HepG2 (cell line): ENCODE results near the gene ELN. TPM values are rescaled to one million over a fixed set of nuclear protein-coding genes. Genes with fewer than 3 reads are reported as not detected.

Source experiments
- ATF7 ChIP-seq, 2 experiments: fragments of 450-650 bp in 1 of 2; sonication (generic) in 1 of 2; formaldehyde crosslinking in 1 of 2; IDR thresholded peaks; 2 replicates each; pipeline versions ENCODE4 v1.4.0 to v1.6.1; 2016 to 2020; ENCODE audit warnings: antibody characterized with exemption in 1 of 2, mild to moderate bottlenecking in 1 of 2, missing genetic modification reagents in 1 of 2
- GATAD1 ChIP-seq: IDR thresholded peaks from 2 replicates; pipeline ENCODE4 v1.6.1; 2016; ENCODE audit warnings: missing genetic modification reagents, missing compliant biosample characterization
- HNF1B ChIP-seq: sonication (generic); formaldehyde crosslinking; IDR thresholded peaks from 2 replicates; pipeline ENCODE4 v1.5.1; 2020; ENCODE audit warnings: mild to moderate bottlenecking, moderate library complexity, missing genetic modification reagents
- KDM2A ChIP-seq: sonication (generic); formaldehyde crosslinking; IDR thresholded peaks from 2 replicates; pipeline ENCODE4 v1.4.0; 2020; ENCODE audit warnings: low read depth, missing genetic modification reagents, borderline replicate concordance
- POLR2A ChIP-seq, 2 experiments: IDR thresholded peaks; 2 replicates each; pipeline ENCODE4 v1.6.1; 2011; ENCODE audit warnings: low read depth in 2 of 2, low read length in 2 of 2, mild to moderate bottlenecking in 1 of 2, moderate library complexity in 1 of 2; ENCODE audit not compliant: insufficient read depth in 1 of 2
- RBFOX2 ChIP-seq: fragments of 200-400 bp; formaldehyde crosslinking; IDR thresholded peaks from 2 replicates; pipeline ENCODE4 v1.6.1; 2017; ENCODE audit warnings: low read depth, mild to moderate bottlenecking, low read length
- SYNCRIP ChIP-seq: fragments of 200-400 bp; formaldehyde crosslinking; IDR thresholded peaks from 2 replicates; pipeline ENCODE4 v1.6.1; 2018; ENCODE audit warnings: mild to moderate bottlenecking, low read depth, low read length; ENCODE audit not compliant: insufficient read depth
- TBP ChIP-seq: sonication (generic); formaldehyde crosslinking; IDR thresholded peaks from 2 replicates; pipeline ENCODE4 v1.5.0; 2020; ENCODE audit warnings: missing genetic modification reagents
- TBX2 ChIP-seq: sonication (generic); formaldehyde crosslinking; IDR thresholded peaks from 2 replicates; pipeline ENCODE4 v1.5.0; 2020; ENCODE audit warnings: missing genetic modification reagents, mild to moderate bottlenecking, borderline replicate concordance
- TOE1 ChIP-seq: sonication (generic); formaldehyde crosslinking; IDR thresholded peaks from 2 replicates; pipeline ENCODE4 v1.4.0; 2020; ENCODE audit warnings: mild to moderate bottlenecking, missing genetic modification reagents
- YEATS4 ChIP-seq: sonication (generic); formaldehyde crosslinking; IDR thresholded peaks from 2 replicates; pipeline ENCODE4 v1.4.0; 2020; ENCODE audit warnings: missing genetic modification reagents, borderline replicate concordance
- ZBTB10 ChIP-seq: sonication (generic); formaldehyde crosslinking; IDR thresholded peaks from 2 replicates; pipeline ENCODE4 v1.4.0; 2020; ENCODE audit warnings: missing genetic modification reagents, borderline replicate concordance
- ZBTB44 ChIP-seq: sonication (generic); formaldehyde crosslinking; IDR thresholded peaks from 2 replicates; pipeline ENCODE4 v1.4.0; 2020; ENCODE audit warnings: missing genetic modification reagents
- ZNF280D ChIP-seq: sonication (generic); formaldehyde crosslinking; IDR thresholded peaks from 2 replicates; pipeline ENCODE4 v1.5.1; 2020; ENCODE audit warnings: mild to moderate bottlenecking, missing genetic modification reagents
- ZNF362 ChIP-seq: sonication (generic); formaldehyde crosslinking; IDR thresholded peaks from 2 replicates; pipeline ENCODE4 v1.4.0; 2020; ENCODE audit warnings: missing genetic modification reagents, mild to moderate bottlenecking, borderline replicate concordance
- ZNF570 ChIP-seq: sonication (generic); formaldehyde crosslinking; IDR thresholded peaks from 2 replicates; pipeline ENCODE4 v1.4.0; 2020; ENCODE audit warnings: mild to moderate bottlenecking, missing genetic modification reagents, borderline replicate concordance
- ZNF761 ChIP-seq: sonication (generic); formaldehyde crosslinking; conservative IDR thresholded peaks from 2 replicates; pipeline ENCODE4 v1.4.0; 2020; ENCODE audit warnings: mild to moderate bottlenecking, missing genetic modification reagents
- ZSCAN21 ChIP-seq: sonication (generic); formaldehyde crosslinking; IDR thresholded peaks from 2 replicates; pipeline ENCODE4 v1.8.0; 2022; ENCODE audit warnings: mild to moderate bottlenecking, missing genetic modification reagents, moderate library complexity, borderline replicate concordance
- polyA plus RNA-seq, 8 experiments: library from polyadenylated mRNA; depleted of rRNA in 3 of 8; stranded (reverse) in 7 of 8; unstranded in 1 of 8; fragments of >200 nt; fragmentation: Illumina TruSeq in 4 of 8; extraction: Trizol in 4 of 8; gene quantifications; 2 replicates each; pipeline versions ENCODE4 v1.2.1 to v1.2.3, GENCODE V29; 2011 to 2016; ENCODE audit warnings: low read depth in 4 of 8, missing spikeins in 1 of 8, mixed read lengths in 1 of 8; ENCODE audit not compliant: insufficient read depth in 1 of 8
- total RNA-seq, 5 experiments: library from RNA; depleted of rRNA; stranded (reverse); fragments of >200 nt; fragmentation: Illumina TruSeq; extraction: Trizol; gene quantifications; 2 replicates each; pipeline ENCODE4 v1.2.3, GENCODE V29; 2016; ENCODE audit warnings: low read depth in 1 of 5

The ELN gene
- total and polyA plus RNA-seq, 2 of the 13 experiments (the other 11 are each of a cell fraction or from before 2014, with no cell fraction given): 0.15 to 0.37 TPM

GRCh38 chr7:74061840-74062539 lies 34.0 kb downstream of the ELN start (continued):
- TF ChIP-seq ZNF362 (no peak), RBFOX2 (0 out of 2 replicates have a peak, but pooled peaks have one; percentile 25), KDM2A (CRISPR knock-in tag) (peak; percentile 44; the same call in 1 of the 2 replicates), YEATS4 (CRISPR knock-in tag) (no peak), ZNF761 (CRISPR knock-in tag) (no peak), TBX2 (CRISPR knock-in tag) (peak; percentile 45; the same call in 1 of the 2 replicates), TBP (CRISPR knock-in tag) (no peak), ATF7 (IDR thresholded peaks at IDR 0.05) (peak; percentile 99), ATF7 (CRISPR knock-in tag; IDR thresholded peaks at IDR 0.05) (peak; percentile 95), ZBTB10 (CRISPR knock-in tag) (no peak), ZSCAN21 (CRISPR knock-in tag) (no peak), GATAD1 (CRISPR knock-in tag) (0 out of 2 replicates have a peak, but pooled peaks have one; percentile 12), POLR2A (IDR thresholded peaks at IDR 0.05; ENCODE audit: insufficient read depth in 1 of 2, low read depth in 2 of 2, low read length in 2 of 2) (peak in 1 of 2 experiments; percentile 53; a peak in 1 of 4 replicates), ZNF570 (no peak), ZBTB44 (no peak), ZNF280D (CRISPR knock-in tag) (0 out of 2 replicates have a peak, but pooled peaks have one; percentile 60), TOE1 (CRISPR knock-in tag) (no peak), HNF1B (CRISPR knock-in tag) (peak; percentile 79), SYNCRIP (no peak)
